Measurements from ENCODE around the gene NVL. TPM values are rescaled to one million over a fixed set of nuclear protein-coding genes. Genes with fewer than 3 reads are reported as not detected.
A peak's percentile ranks its signal among the peaks of the same experiment; 100 is the strongest.

NVL gene
- total RNA-seq, 1 experiment from 2014 or later, result 33.4 TPM

- ChIA-PET POLR2A (no interaction called here), CTCF (no interaction called here)
- H3K4me3 Mint-ChIP-seq, result no peak overlapping the region
- H3K27me3 Mint-ChIP-seq (ENCODE audit: low read depth), result no peaks in the 10 kb centered on the region
- H3K27ac Mint-ChIP-seq, result no peak overlapping the region
- H3K4me1 Mint-ChIP-seq, result peaks cover 15% of the 10 kb centered on the region
- no peak for DNase-seq (ENCODE audit: low spot score)
- peaks cover 39% of the 10 kb centered on the region for H3K36me3 Mint-ChIP-seq
- no peak for TF ChIP-seq GRHL2 (CRISPR knock-in tag; IDR thresholded peaks at IDR 0.05; ENCODE audit: insufficient replicate concordance, severe bottlenecking)
- no peak for ATAC-seq
- H3K9me3 Mint-ChIP-seq, result peaks cover 12% of the 10 kb centered on the region
These were observed 140.4 kb downstream of the NVL start for GRCh38 chr1:224189561-224189960.

GRCh38 chr1:224188286-224188685, 141.7 kb downstream of the NVL start:
- H3K27me3 Mint-ChIP-seq (ENCODE audit: low read depth), result no peaks in the 10 kb centered on the region
- H3K27ac Mint-ChIP-seq, result no peak overlapping the region
- POLR2A ChIA-PET, result interaction anchor here (0.5 kb wide), 1 partner anchor 53 kb away, joined by 10 read pairs; no protein-coding TSS in a partner anchor
- peaks cover 17% of the 10 kb centered on the region for H3K4me1 Mint-ChIP-seq
- CTCF ChIA-PET, result interaction anchor here (0.7 kb wide), 1 partner anchor 631 kb away, joined by 3 read pairs; no protein-coding TSS in a partner anchor
- ATAC-seq (no peak), DNase-seq (ENCODE audit: low spot score) (no peak)
- peaks cover 6% of the 10 kb centered on the region; the same call in 1 of the 2 replicates for H3K9me3 Mint-ChIP-seq
- TF ChIP-seq HMGA2 (CRISPR knock-in tag; IDR thresholded peaks at IDR 0.05) (0 out of 2 replicates have a peak, but pooled peaks have one; percentile 33), ZSCAN18 (CRISPR knock-in tag; IDR thresholded peaks at IDR 0.05) (no peak)
- H3K4me3 Mint-ChIP-seq, result no peak overlapping the region
- peaks cover 30% of the 10 kb centered on the region for H3K36me3 Mint-ChIP-seq

- H3K9me3 Mint-ChIP-seq, result peaks cover 5% of the 10 kb centered on the region; the same call in 1 of the 2 replicates
- CTCF ChIA-PET, result no interaction called here
- no peaks in the 10 kb centered on the region; the same call in 1 of the 2 replicates for H3K27me3 Mint-ChIP-seq (ENCODE audit: low read depth)
- peak overlapping the region; percentile 81 for H3K4me3 Mint-ChIP-seq
- peaks cover 31% of the 10 kb centered on the region for H3K4me1 Mint-ChIP-seq
- H3K36me3 Mint-ChIP-seq, result peaks cover 20% of the 10 kb centered on the region
- POLR2A ChIA-PET, result no interaction called here
- TF ChIP-seq ZNF121 (CRISPR knock-in tag; IDR thresholded peaks at IDR 0.05) (peak; percentile 70; the same call in 1 of the 2 replicates), CREB1 (CRISPR knock-in tag; IDR thresholded peaks at IDR 0.05) (no peak), ERG (CRISPR knock-in tag; IDR thresholded peaks at IDR 0.05) (no peak)
- ATAC-seq, result no peak
- H3K27ac Mint-ChIP-seq, result peak overlapping the region; percentile 90; the same call in 1 of the 2 replicates
- DNase-seq (ENCODE audit: low spot score), result no peak
These were observed 144.8 kb downstream of the NVL start for GRCh38 chr1:224185208-224185607.

DNA sequence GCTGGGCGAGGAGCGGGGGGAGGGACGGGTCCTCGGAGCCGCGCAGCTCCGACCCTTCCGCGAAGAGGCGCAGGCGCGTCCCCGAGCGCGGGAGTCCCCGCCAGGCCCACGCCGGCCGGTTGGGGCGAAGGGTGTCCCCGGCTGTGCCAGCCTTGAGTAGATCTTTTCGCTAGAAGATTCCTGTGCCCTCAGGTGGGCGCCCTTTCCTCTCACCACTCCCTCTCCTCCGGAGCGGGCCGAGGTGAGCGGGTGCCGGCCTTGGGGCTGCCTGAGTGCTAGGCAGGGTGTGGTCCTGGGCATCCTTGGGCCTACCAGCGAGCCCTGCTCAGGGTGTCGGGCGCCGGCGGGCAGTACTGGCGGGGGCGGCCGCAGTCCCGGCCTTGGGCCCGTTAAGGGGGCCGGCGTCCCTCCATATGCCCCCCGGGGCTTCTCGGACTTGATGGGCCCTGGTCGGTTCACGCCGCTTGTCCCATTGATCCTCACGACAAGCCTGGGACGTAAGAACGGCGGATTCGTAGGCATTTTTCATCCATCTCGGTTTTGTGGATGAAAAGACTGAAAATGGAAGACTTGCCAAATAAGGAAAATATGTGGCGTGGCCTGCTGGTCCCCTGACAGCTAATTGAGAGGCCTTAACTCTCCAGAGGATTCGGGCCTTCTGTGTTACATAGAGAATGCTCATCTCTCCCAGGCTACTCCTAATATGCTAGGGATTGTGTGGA, 146.2 kb downstream of the NVL start:
- Mint-ChIP-seq H3K4me3 (peak overlapping the region; percentile 81), H3K9me3 (peaks cover 5% of the 10 kb centered on the region; the same call in 1 of the 2 replicates), H3K36me3 (peaks cover 13% of the 10 kb centered on the region), H3K4me1 (peaks cover 31% of the 10 kb centered on the region), H3K27me3 (ENCODE audit: low read depth) (no peaks in the 10 kb centered on the region; the same call in 1 of the 2 replicates), H3K27ac (no peak overlapping the region)
- ChIA-PET CTCF (interaction anchor here (0.7 to 1.0 kb wide), 2 partner anchors 12 to 488 kb away, joined by 3 read pairs; no protein-coding TSS in a partner anchor), POLR2A (interaction anchor here (0.5 to 1.4 kb wide), 4 partner anchors 9 to 137 kb away, joined by 3 to 7 read pairs (median 3); no protein-coding TSS in a partner anchor)
- ATAC-seq (peak; percentile 67), DNase-seq (ENCODE audit: low spot score) (peak; percentile 51)
- no peak; the same call in 1 of the 2 replicates for TF ChIP-seq CREM (CRISPR knock-in tag; IDR thresholded peaks at IDR 0.05)
- TF ChIP-seq, protein P1, sequence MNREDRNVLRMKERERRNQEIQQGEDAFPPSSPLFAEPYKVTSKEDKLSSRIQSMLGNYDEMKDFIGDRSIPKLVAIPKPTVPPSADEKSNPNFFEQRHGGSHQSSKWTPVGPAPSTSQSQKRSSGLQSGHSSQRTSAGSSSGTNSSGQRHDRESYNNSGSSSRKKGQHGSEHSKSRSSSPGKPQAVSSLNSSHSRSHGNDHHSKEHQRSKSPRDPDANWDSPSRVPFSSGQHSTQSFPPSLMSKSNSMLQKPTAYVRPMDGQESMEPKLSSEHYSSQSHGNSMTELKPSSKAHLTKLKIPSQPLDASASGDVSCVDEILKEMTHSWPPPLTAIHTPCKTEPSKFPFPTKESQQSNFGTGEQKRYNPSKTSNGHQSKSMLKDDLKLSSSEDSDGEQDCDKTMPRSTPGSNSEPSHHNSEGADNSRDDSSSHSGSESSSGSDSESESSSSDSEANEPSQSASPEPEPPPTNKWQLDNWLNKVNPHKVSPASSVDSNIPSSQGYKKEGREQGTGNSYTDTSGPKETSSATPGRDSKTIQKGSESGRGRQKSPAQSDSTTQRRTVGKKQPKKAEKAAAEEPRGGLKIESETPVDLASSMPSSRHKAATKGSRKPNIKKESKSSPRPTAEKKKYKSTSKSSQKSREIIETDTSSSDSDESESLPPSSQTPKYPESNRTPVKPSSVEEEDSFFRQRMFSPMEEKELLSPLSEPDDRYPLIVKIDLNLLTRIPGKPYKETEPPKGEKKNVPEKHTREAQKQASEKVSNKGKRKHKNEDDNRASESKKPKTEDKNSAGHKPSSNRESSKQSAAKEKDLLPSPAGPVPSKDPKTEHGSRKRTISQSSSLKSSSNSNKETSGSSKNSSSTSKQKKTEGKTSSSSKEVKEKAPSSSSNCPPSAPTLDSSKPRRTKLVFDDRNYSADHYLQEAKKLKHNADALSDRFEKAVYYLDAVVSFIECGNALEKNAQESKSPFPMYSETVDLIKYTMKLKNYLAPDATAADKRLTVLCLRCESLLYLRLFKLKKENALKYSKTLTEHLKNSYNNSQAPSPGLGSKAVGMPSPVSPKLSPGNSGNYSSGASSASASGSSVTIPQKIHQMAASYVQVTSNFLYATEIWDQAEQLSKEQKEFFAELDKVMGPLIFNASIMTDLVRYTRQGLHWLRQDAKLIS (CRISPR knock-in tag; IDR thresholded peaks at IDR 0.05; ENCODE audit: borderline replicate concordance), result no peak
- TF ChIP-seq, protein P2, sequence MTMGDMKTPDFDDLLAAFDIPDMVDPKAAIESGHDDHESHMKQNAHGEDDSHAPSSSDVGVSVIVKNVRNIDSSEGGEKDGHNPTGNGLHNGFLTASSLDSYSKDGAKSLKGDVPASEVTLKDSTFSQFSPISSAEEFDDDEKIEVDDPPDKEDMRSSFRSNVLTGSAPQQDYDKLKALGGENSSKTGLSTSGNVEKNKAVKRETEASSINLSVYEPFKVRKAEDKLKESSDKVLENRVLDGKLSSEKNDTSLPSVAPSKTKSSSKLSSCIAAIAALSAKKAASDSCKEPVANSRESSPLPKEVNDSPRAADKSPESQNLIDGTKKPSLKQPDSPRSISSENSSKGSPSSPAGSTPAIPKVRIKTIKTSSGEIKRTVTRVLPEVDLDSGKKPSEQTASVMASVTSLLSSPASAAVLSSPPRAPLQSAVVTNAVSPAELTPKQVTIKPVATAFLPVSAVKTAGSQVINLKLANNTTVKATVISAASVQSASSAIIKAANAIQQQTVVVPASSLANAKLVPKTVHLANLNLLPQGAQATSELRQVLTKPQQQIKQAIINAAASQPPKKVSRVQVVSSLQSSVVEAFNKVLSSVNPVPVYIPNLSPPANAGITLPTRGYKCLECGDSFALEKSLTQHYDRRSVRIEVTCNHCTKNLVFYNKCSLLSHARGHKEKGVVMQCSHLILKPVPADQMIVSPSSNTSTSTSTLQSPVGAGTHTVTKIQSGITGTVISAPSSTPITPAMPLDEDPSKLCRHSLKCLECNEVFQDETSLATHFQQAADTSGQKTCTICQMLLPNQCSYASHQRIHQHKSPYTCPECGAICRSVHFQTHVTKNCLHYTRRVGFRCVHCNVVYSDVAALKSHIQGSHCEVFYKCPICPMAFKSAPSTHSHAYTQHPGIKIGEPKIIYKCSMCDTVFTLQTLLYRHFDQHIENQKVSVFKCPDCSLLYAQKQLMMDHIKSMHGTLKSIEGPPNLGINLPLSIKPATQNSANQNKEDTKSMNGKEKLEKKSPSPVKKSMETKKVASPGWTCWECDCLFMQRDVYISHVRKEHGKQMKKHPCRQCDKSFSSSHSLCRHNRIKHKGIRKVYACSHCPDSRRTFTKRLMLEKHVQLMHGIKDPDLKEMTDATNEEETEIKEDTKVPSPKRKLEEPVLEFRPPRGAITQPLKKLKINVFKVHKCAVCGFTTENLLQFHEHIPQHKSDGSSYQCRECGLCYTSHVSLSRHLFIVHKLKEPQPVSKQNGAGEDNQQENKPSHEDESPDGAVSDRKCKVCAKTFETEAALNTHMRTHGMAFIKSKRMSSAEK (CRISPR knock-in tag; IDR thresholded peaks at IDR 0.05; ENCODE audit: borderline replicate concordance), result no peak
- TF ChIP-seq FOXK1 (CRISPR knock-in tag; IDR thresholded peaks at IDR 0.05), result no peak
- TF ChIP-seq NR2C2 (CRISPR knock-in tag; IDR thresholded peaks at IDR 0.05), result peak; percentile 47; the same call in 1 of the 2 replicates
- no peak for TF ChIP-seq GABPB1 (CRISPR knock-in tag; IDR thresholded peaks at IDR 0.05)
- TF ChIP-seq EMX1 (CRISPR knock-in tag; IDR thresholded peaks at IDR 0.05), result no peak
- TF ChIP-seq GRHL2 (CRISPR knock-in tag; IDR thresholded peaks at IDR 0.05; ENCODE audit: insufficient replicate concordance, severe bottlenecking), result no peak
- TF ChIP-seq, protein P3, sequence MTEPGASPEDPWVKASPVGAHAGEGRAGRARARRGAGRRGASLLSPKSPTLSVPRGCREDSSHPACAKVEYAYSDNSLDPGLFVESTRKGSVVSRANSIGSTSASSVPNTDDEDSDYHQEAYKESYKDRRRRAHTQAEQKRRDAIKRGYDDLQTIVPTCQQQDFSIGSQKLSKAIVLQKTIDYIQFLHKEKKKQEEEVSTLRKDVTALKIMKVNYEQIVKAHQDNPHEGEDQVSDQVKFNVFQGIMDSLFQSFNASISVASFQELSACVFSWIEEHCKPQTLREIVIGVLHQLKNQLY (CRISPR knock-in tag; IDR thresholded peaks at IDR 0.05), result 0 out of 2 replicates have a peak, but pooled peaks have one; percentile 25
- TF ChIP-seq ZBTB21 (CRISPR knock-in tag; IDR thresholded peaks at IDR 0.05; ENCODE audit: borderline replicate concordance), result no peak

All from WTC11 (cell line).